K562 (cell line): Measurements from ENCODE around the gene HERC3. TPM values are rescaled to one million over a fixed set of nuclear protein-coding genes. Genes with fewer than 3 reads are reported as not detected.

Experiments used
- ATAC-seq: fragments of 200-7000 bp; cut with Tn5 transposase; 3 replicates; pipeline ENCODE4 v1.9.1; 2020; ENCODE audit warnings: moderate library complexity
- BruUV-seq: library from RNA; stranded (reverse); fragments of 400-500 nt; replicated peaks from 2 replicates; lab custom pipeline; 2021; lab: Mats Ljungman, UMichigan
- CTCF ChIA-PET: fragments of 300-600 bp; formaldehyde crosslinking; extraction: SDS; loops from one replicate; lab custom pipeline; 2021; ENCODE audit warnings: low intra/inter-chr PET ratio; lab: Yijun Ruan, JAX
- POLR2A ChIA-PET: fragments of 300-600, 350-650 bp; sonication (Branson Sonifier 250); formaldehyde crosslinking; extraction: SDS; loops from one replicate; lab custom pipeline; 2021; ENCODE audit warnings: antibody characterized with exemption, inconsistent platforms; lab: Yijun Ruan, JAX
- DNase-seq, 4 experiments: peaks; one replicate each; pipeline versions ENCODE4 v3.0.0 to v3.0.0-alpha.2; 2011 to 2018; ENCODE audit warnings: low spot score in 3 of 4, mixed read lengths in 3 of 4; ENCODE audit errors: extremely low read depth in 1 of 4
- FAIRE-seq: peaks from 2 replicates; lab custom pipeline; 2011; peaks lifted over from hg19 to GRCh38; lab: Jason Lieb, UNC
- H2AFZ ChIP-seq: 2 replicates; pipeline ENCODE4 v1.6.0; 2011; ENCODE audit warnings: low read depth, low read length, control low read depth, inconsistent platforms
- H3K27ac ChIP-seq: fragments of 200-600 bp; 3 replicates; pipeline ENCODE4 v1.8.0; 2011; ENCODE audit warnings: low read depth, mild to moderate bottlenecking, control low read depth, inconsistent platforms, low read length, moderate library complexity, mixed read lengths; ENCODE audit errors: extremely low read depth
- H3K27me3 ChIP-seq, 2 experiments: fragments of 300-600 bp in 1 of 2; 2 replicates in 1 of 2; 3 replicates in 1 of 2; pipeline versions ENCODE4 v1.6.0 to v1.8.0; 2011; ENCODE audit warnings: inconsistent platforms in 2 of 2, low read length in 2 of 2, mild to moderate bottlenecking in 1 of 2, mixed read lengths in 1 of 2, moderate library complexity in 1 of 2; ENCODE audit not compliant: control insufficient read depth in 2 of 2, insufficient read depth in 2 of 2
- H3K36me3 ChIP-seq: fragments of 300-600 bp; 3 replicates; pipeline ENCODE4 v1.8.0; 2011; ENCODE audit warnings: mild to moderate bottlenecking, low read length, inconsistent platforms; ENCODE audit not compliant: control insufficient read depth, insufficient read depth
- H3K4me1 ChIP-seq, 2 experiments: fragments of 200-600 bp in 1 of 2; replicated peaks in 1 of 2; 2 replicates in 1 of 2; 3 replicates in 1 of 2; pipeline versions ENCODE4 v1.5.1 to v1.8.0; 2011; ENCODE audit warnings: inconsistent platforms in 2 of 2, low read length in 2 of 2, mild to moderate bottlenecking in 1 of 2, mixed read lengths in 1 of 2, moderate library complexity in 1 of 2; ENCODE audit not compliant: control insufficient read depth in 2 of 2, insufficient read depth in 2 of 2
- H3K4me2 ChIP-seq: 2 replicates; pipeline ENCODE4 v1.6.1; 2011; ENCODE audit warnings: low read length, control low read depth, inconsistent platforms, mixed read lengths; ENCODE audit not compliant: insufficient read depth
- H3K4me3 ChIP-seq: fragments of 200-600 bp; sonication (generic), shearing (Covaris generic); 2 replicates; pipeline ENCODE4 v1.5.1; 2016; ENCODE audit warnings: control low read depth, inconsistent platforms
- H3K79me2 ChIP-seq: fragments of 200-600 bp; 3 replicates; pipeline ENCODE4 v1.8.0; 2011; ENCODE audit warnings: low read length, inconsistent platforms; ENCODE audit not compliant: control insufficient read depth, insufficient read depth
- H3K9ac ChIP-seq, 2 experiments: 2 replicates each; pipeline versions ENCODE4 v1.6.0 to v1.6.1; 2011; ENCODE audit warnings: low read depth in 2 of 2, low read length in 2 of 2, control low read depth in 1 of 2, inconsistent platforms in 1 of 2, mild to moderate bottlenecking in 1 of 2, mixed read lengths in 1 of 2; ENCODE audit not compliant: insufficient read depth in 1 of 2
- H3K9me1 ChIP-seq: one replicate; pipeline ENCODE4 v1.6.0; 2011; ENCODE audit warnings: inconsistent platforms, mild to moderate bottlenecking, low read length, moderate library complexity; ENCODE audit not compliant: control insufficient read depth, insufficient read depth
- H3K9me3 ChIP-seq: replicated peaks from 2 replicates; pipeline ENCODE4 v1.5.1; 2011; ENCODE audit warnings: low read depth, low read length, inconsistent platforms; ENCODE audit not compliant: control insufficient read depth, insufficient read depth
- H4K20me1 ChIP-seq: replicated peaks from 2 replicates; pipeline ENCODE4 v1.6.1; 2011; ENCODE audit warnings: low read length, inconsistent platforms, mixed read lengths; ENCODE audit not compliant: control insufficient read depth, insufficient read depth
- ARID3A ChIP-seq: IDR thresholded peaks from 2 replicates; pipeline ENCODE4 v1.6.1; 2012; ENCODE audit warnings: low read depth, low read length, improper control_type of control experiment, borderline replicate concordance
- CEBPG ChIP-seq, 3 experiments: fragments of 200-800 bp in 1 of 3; sonication (Bioruptor generic) in 1 of 3; sonication (generic) in 1 of 3; formaldehyde crosslinking in 1 of 3; IDR thresholded peaks in 2 of 3; conservative IDR thresholded peaks in 1 of 3; 2 replicates each; pipeline versions ENCODE4 v1.6.1 to v1.8.0; 2016 to 2022; ENCODE audit warnings: missing compliant biosample characterization in 2 of 3, missing genetic modification characterization in 2 of 3, mild to moderate bottlenecking in 1 of 3, missing genetic modification reagents in 1 of 3
- ETV5 ChIP-seq: sonication (generic); formaldehyde crosslinking; IDR thresholded peaks from 2 replicates; pipeline ENCODE4 v1.4.0; 2020; ENCODE audit warnings: low read depth, mild to moderate bottlenecking, missing genetic modification reagents
- FOXJ2 ChIP-seq: fragments of 200-800 bp; sonication (Bioruptor generic); IDR thresholded peaks from 2 replicates; pipeline ENCODE4 v1.6.1; 2016; ENCODE audit warnings: missing genetic modification characterization, missing compliant biosample characterization
- FOXM1 ChIP-seq, 2 experiments: fragments of 450-650 bp in 1 of 2; sonication (generic) in 1 of 2; formaldehyde crosslinking in 1 of 2; IDR thresholded peaks; 2 replicates each; pipeline versions ENCODE4 v1.6.1 to v1.9.0; 2017 to 2022; ENCODE audit warnings: low read depth in 2 of 2, mild to moderate bottlenecking in 2 of 2, missing genetic modification reagents in 1 of 2, moderate library complexity in 1 of 2
- HINFP ChIP-seq: fragments of 450-650 bp; conservative IDR thresholded peaks from 2 replicates; pipeline ENCODE4 v1.6.1; 2016; ENCODE audit warnings: missing genetic modification characterization, low read depth, mild to moderate bottlenecking, control low read depth, missing compliant biosample characterization
- POLR2A ChIP-seq: fragments of 450-650 bp; conservative IDR thresholded peaks from 2 replicates; pipeline ENCODE4 v1.6.1; 2016
- POLR2H ChIP-seq: IDR thresholded peaks from 2 replicates; pipeline ENCODE4 v1.6.1; 2016; ENCODE audit warnings: missing genetic modification characterization, low read depth, mild to moderate bottlenecking, control low read depth, missing compliant biosample characterization, moderate library complexity
- TEAD4 ChIP-seq, 2 experiments: sonication (generic) in 1 of 2; formaldehyde crosslinking in 1 of 2; IDR thresholded peaks; 2 replicates each; pipeline versions ENCODE4 v1.6.1 to v1.8.0; 2012 to 2022; ENCODE audit warnings: borderline replicate concordance in 1 of 2, inconsistent platforms in 1 of 2, low read length in 1 of 2, mild to moderate bottlenecking in 1 of 2, missing genetic modification reagents in 1 of 2
- ZBTB5 ChIP-seq: fragments of 450-650 bp; IDR thresholded peaks from 2 replicates; pipeline ENCODE4 v1.6.1; 2017; ENCODE audit warnings: antibody characterized with exemption
- ZNF592 ChIP-seq: fragments of 450-650 bp; IDR thresholded peaks from 2 replicates; pipeline ENCODE4 v1.6.1; 2017; ENCODE audit warnings: antibody characterized with exemption, mild to moderate bottlenecking
- WGBS: fragments of 100-300 bp; shearing (Covaris generic); methylation state at CpG from one replicate; pipeline ENCODE4 v1.1.6; 2016; ENCODE audit warnings: low coverage, mixed read lengths; ENCODE audit not compliant: insufficient coverage; ENCODE audit errors: missing lambda C conversion rate; 5-methylcytosine and 5-hydroxymethylcytosine counted together
- in situ Hi-C: fragments of 300-500 bp; cut with MboI; formaldehyde crosslinking; loops from 4 replicates; pipeline ENCODE4 v1.15.0; 2018; ENCODE audit warnings: inconsistent platforms, mixed read lengths
- intact Hi-C: fragments of 100-400 bp; cut with micrococcal nuclease; formaldehyde crosslinking; loops from 2 replicates; pipeline ENCODE4 v1.14.2; 2022
- polyA plus RNA-seq, 8 experiments: library from polyadenylated mRNA; depleted of rRNA in 4 of 8; stranded (reverse) in 5 of 8; unstranded in 3 of 8; fragments of >200 nt; fragmentation: Nextera tagmentation in 2 of 8; fragmentation: Illumina TruSeq in 1 of 8; extraction: Ambion mirVana in 2 of 8; extraction: Trizol in 1 of 8; gene quantifications; 2 replicates each; pipeline versions ENCODE4 v1.2.1 to v1.2.3, GENCODE V29; 2011 to 2014; ENCODE audit warnings: inconsistent platforms in 1 of 8, missing spikeins in 1 of 8
- total RNA-seq, 7 experiments: library from RNA; depleted of rRNA in 6 of 7; stranded (reverse); fragments of >200 nt in 6 of 7; fragmentation: Illumina TruSeq in 2 of 7; extraction: Trizol in 2 of 7; gene quantifications; 2 replicates each; pipeline versions ENCODE4 v1.2.1 to v1.2.3, GENCODE V29; 2011 to 2021; ENCODE audit warnings: low replicate concordance in 1 of 7

Gene HERC3
- total and polyA plus RNA-seq, 9 of the 15 experiments (the other 6 are each of a cell fraction or from before 2014, with no cell fraction given): 1.8 to 13.1 (median 7.6) TPM

- intact Hi-C loops: loop anchor here (5.0 kb wide), 1 partner anchor 105 kb away; no protein-coding TSS in a partner anchor
- no peak for ATAC-seq
- ChIA-PET CTCF (no interaction called here), POLR2A (interaction anchor here (0.6 to 0.8 kb wide), 2 partner anchors 11 to 61 kb away, joined by 3 read pairs; no protein-coding TSS in a partner anchor)
- FAIRE-seq: no peak
- no TSS peak for BruUV-seq
- DNase-seq: peak in 1 of 4 experiments; percentile 56
- Histone ChIP-seq H2AFZ (no peak overlapping the region), H3K27ac (no peak overlapping the region), H4K20me1 (no peaks in the 10 kb centered on the region), H3K36me3 (no peaks in the 10 kb centered on the region), H3K79me2 (no peaks in the 10 kb centered on the region), H3K27me3 (no peaks in the 10 kb centered on the region), H3K4me3 (no peak overlapping the region), H3K9me1 (no peaks in the 10 kb centered on the region), H3K9me3 (no peaks in the 10 kb centered on the region), H3K4me2 (no peak overlapping the region), H3K4me1 (peaks cover 8 to 10% of the 10 kb centered on the region in 2 experiments; a peak in 4 of 5 replicates), H3K9ac (no peak overlapping the region)
- in situ Hi-C loops: no loop called here
- 0% methylated on average over 2 of the region's 2 CpGs for WGBS
- no peak for TF ChIP-seq HINFP (tag)
- TF ChIP-seq POLR2H (tag): no peak
- TF ChIP-seq TEAD4 (IDR thresholded peaks at IDR 0.05; ENCODE audit: low read length): peak; percentile 64
- no peak for TF ChIP-seq TEAD4 (CRISPR knock-in tag; IDR thresholded peaks at IDR 0.05; ENCODE audit: borderline replicate concordance)
- TF ChIP-seq FOXJ2 (tag): no peak
- TF ChIP-seq POLR2A: no peak
- no peak for TF ChIP-seq ETV5 (CRISPR knock-in tag)
- TF ChIP-seq ZBTB5: no peak
- peak; percentile 7; the same call in 1 of the 2 replicates for TF ChIP-seq ARID3A
- TF ChIP-seq ZNF592: no peak
- TF ChIP-seq FOXM1 (IDR thresholded peaks at IDR 0.05; ENCODE audit: low read depth): no peak
- TF ChIP-seq FOXM1 (CRISPR knock-in tag; IDR thresholded peaks at IDR 0.05; ENCODE audit: low read depth): no peak
- TF ChIP-seq CEBPG (CRISPR knock-in tag; IDR thresholded peaks at IDR 0.05): no peak
- TF ChIP-seq CEBPG (tag; conservative IDR thresholded peaks at IDR 0.05 in 1 of 2, IDR thresholded peaks at IDR 0.05 in 1 of 2): no peak
Observed at GRCh38 chr4:88702782-88703181, 110.5 kb downstream of the HERC3 start.
